Measurements from ENCODE around the gene KIFC1.

The KIFC1 gene

GRCh38 chr6:33445119-33445603 lies 53.5 kb downstream of the KIFC1 start:
- DNase-seq = no peak

- no peak for DNase-seq
Observed at GRCh38 chr6:33446356-33446755, 54.7 kb downstream of the KIFC1 start.

GRCh38 chr6:33450434-33450833 lies 58.8 kb downstream of the KIFC1 start:
- no peak for DNase-seq

GRCh38 chr6:33451606-33452005 lies 60.0 kb downstream of the KIFC1 start:
- no peak for DNase-seq

- DNase-seq = no peak
Observed at GRCh38 chr6:33452496-33452895, 60.9 kb downstream of the KIFC1 start.

GRCh38 chr6:33453393-33454008 lies 61.9 kb downstream of the KIFC1 start:
- DNase-seq = no peak

GRCh38 chr6:33454009-33454946 lies 62.7 kb downstream of the KIFC1 start, which contains the start of gene ZBTB9:
Gene ZBTB9, plus strand, starts transcription at chr6:33454576. Its CDS starts 525 bp downstream, at chr6:33455101.
- peak; percentile 92 to 93 for DNase-seq

- no peak for DNase-seq
Observed at GRCh38 chr6:33455051-33455450, 63.4 kb downstream of the KIFC1 start.

GRCh38 chr6:33456156-33456555 lies 64.5 kb downstream of the KIFC1 start:
- no peak for DNase-seq

- DNase-seq = no peak
Observed at GRCh38 chr6:33458676-33459075, 67.1 kb downstream of the KIFC1 start.

- DNase-seq = no peak
Observed at GRCh38 chr6:33459226-33459625, 67.6 kb downstream of the KIFC1 start.

Measured in cerebellar nuclear complex (tissue), 1 donor.